HG03045 (cell line): ENCODE results near the gene GCSH.
A peak's percentile ranks its signal among the peaks of the same experiment; 100 is the strongest.

Experiments
- ATAC-seq: cut with Tn5 transposase; IDR thresholded peaks from one replicate; pipeline ENCODE4 v1.9.1; 2021; ENCODE audit warnings: mild to moderate bottlenecking, moderate library complexity; ENCODE audit not compliant: unreplicated experiment

GCSH gene

GRCh38 chr16:81060576-81061306 is 35.5 kb downstream of the GCSH start:
- ATAC-seq, result no peak

- no peak for ATAC-seq
Measured at GRCh38 chr16:81053761-81054160, 42.4 kb downstream of the GCSH start.

- no peak for ATAC-seq
Measured at GRCh38 chr16:81042821-81043220, 53.4 kb downstream of the GCSH start.

- no peak for ATAC-seq
Measured at GRCh38 chr16:81041696-81042095, 54.5 kb downstream of the GCSH start.

GRCh38 chr16:81040842-81041241 is 55.4 kb downstream of the GCSH start:
- ATAC-seq, result no peak

GRCh38 chr16:81040131-81040530 is 56.1 kb downstream of the GCSH start:
- ATAC-seq, result no peak

- ATAC-seq, result no peak
Measured at GRCh38 chr16:81036751-81037350, 59.3 kb downstream of the GCSH start.

- peak; percentile 54 for ATAC-seq
Measured at GRCh38 chr16:81035975-81036750, 60.0 kb downstream of the GCSH start.

GRCh38 chr16:81035398-81035974 is 60.7 kb downstream of the GCSH start, which contains the start of gene ATMIN:
TSS of gene ATMIN (plus strand) at chr16:81035842. CDS start at chr16:81035871, 29 bp downstream.
- ATAC-seq, result peak; percentile 92
